ENCODE results near the gene MAP3K9.

Gene MAP3K9

GRCh38 chr14:70808416-70809224 lies 693 bp downstream of the MAP3K9 start:
- peaks cover 70% of the 10 kb centered on the region for H3K36me3 ChIP-seq (ENCODE audit: low read depth)
- DNase-seq (ENCODE audit: low spot score): peak; percentile 80
- H3K4me3 ChIP-seq (ENCODE audit: severe bottlenecking): peak overlapping the region; percentile 76
- H3K4me1 ChIP-seq (ENCODE audit: insufficient read depth, poor library complexity, severe bottlenecking): peaks cover 35% of the 10 kb centered on the region
- H3K27ac ChIP-seq (ENCODE audit: poor library complexity, severe bottlenecking): peak overlapping the region; percentile 81
- H3K27me3 ChIP-seq (ENCODE audit: insufficient read depth, poor library complexity, severe bottlenecking): no peaks in the 10 kb centered on the region
- TF ChIP-seq CTCF (IDR thresholded peaks at IDR 0.05; ENCODE audit: poor library complexity, severe bottlenecking): no peak
- no peaks in the 10 kb centered on the region for H3K9me3 ChIP-seq (ENCODE audit: severe bottlenecking)
- ATAC-seq (ENCODE audit: low read depth): peak; percentile 4

DNA sequence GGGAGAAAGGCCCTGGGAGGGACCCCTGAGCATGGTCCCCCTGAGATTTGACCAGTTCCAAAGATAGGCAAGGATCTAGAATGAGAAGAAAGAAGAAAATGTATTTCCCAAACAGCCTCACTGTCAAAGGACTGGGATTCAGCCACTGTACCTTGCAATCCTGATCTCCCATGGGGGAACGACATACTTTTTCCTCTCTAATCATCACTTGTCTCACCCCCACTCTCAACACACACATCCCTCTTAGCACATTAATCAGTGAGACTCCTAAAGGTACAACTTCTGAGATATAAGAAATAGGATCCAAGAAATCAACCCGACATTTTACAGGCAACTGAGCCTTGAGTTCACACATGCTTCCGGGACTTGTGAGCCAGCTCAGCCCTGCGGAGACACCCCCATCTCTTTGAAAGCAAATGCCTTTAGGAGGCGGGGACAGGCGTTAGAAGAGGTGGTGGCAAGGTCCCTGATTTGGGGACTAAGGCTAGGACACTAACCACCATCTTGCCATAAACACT lies 1.4 kb downstream of the MAP3K9 start:
- DNase-seq (ENCODE audit: low spot score): no peak
- peak overlapping the region; percentile 81 for H3K27ac ChIP-seq (ENCODE audit: poor library complexity, severe bottlenecking)
- TF ChIP-seq CTCF (IDR thresholded peaks at IDR 0.05; ENCODE audit: poor library complexity, severe bottlenecking): no peak

DNA sequence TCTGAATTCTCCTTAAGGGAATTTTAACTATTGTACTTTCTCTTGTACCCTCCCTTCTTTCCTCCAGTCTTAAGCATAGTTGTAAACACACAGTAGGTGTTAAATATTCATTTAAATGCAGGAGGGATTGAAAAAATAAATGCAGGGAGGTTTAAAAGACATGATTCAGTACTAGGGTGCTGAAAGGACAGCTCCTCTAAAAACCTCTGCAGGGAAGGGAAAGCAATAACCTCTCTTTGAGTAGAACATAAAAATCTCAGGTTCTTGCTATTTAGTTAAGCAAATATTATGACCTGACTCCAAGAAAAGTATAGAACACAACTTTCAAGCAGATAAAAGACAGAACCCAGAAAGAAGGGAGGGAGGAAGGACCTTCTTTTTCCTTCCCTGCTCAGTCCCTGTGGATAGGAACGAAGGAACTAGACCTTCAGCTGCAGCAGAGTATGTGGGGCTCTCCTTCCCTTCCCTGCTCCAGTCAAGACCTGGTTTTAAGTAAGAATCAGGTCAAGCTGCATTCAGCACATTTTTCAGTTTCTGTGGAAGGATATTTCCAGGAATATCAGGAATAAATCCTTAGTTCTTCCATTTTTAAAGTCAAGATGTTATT lies 4.7 kb downstream of the MAP3K9 start:
- Histone ChIP-seq H3K4me3 (ENCODE audit: severe bottlenecking) (no peak overlapping the region), H3K27me3 (ENCODE audit: insufficient read depth, poor library complexity, severe bottlenecking) (no peaks in the 10 kb centered on the region), H3K9me3 (ENCODE audit: severe bottlenecking) (no peaks in the 10 kb centered on the region), H3K4me1 (ENCODE audit: insufficient read depth, poor library complexity, severe bottlenecking) (peaks cover 52% of the 10 kb centered on the region), H3K27ac (ENCODE audit: poor library complexity, severe bottlenecking) (no peak overlapping the region), H3K36me3 (ENCODE audit: low read depth) (peaks cover 81% of the 10 kb centered on the region)
- DNase-seq (ENCODE audit: low spot score) (no peak), ATAC-seq (ENCODE audit: low read depth) (no peak)
- no peak for TF ChIP-seq CTCF (IDR thresholded peaks at IDR 0.05; ENCODE audit: poor library complexity, severe bottlenecking)

More for the DNA sequence above, 1.4 kb downstream of the MAP3K9 start:
- Histone ChIP-seq H3K36me3 (ENCODE audit: low read depth) (peaks cover 75% of the 10 kb centered on the region), H3K9me3 (ENCODE audit: severe bottlenecking) (no peaks in the 10 kb centered on the region), H3K4me1 (ENCODE audit: insufficient read depth, poor library complexity, severe bottlenecking) (peaks cover 37% of the 10 kb centered on the region), H3K4me3 (ENCODE audit: severe bottlenecking) (peak overlapping the region; percentile 76), H3K27me3 (ENCODE audit: insufficient read depth, poor library complexity, severe bottlenecking) (no peaks in the 10 kb centered on the region)
- no peak for ATAC-seq (ENCODE audit: low read depth)

- Histone ChIP-seq H3K9me3 (ENCODE audit: severe bottlenecking) (no peaks in the 10 kb centered on the region), H3K4me1 (ENCODE audit: insufficient read depth, poor library complexity, severe bottlenecking) (peaks cover 56% of the 10 kb centered on the region), H3K27me3 (ENCODE audit: insufficient read depth, poor library complexity, severe bottlenecking) (no peaks in the 10 kb centered on the region), H3K36me3 (ENCODE audit: low read depth) (peaks cover 92% of the 10 kb centered on the region), H3K27ac (ENCODE audit: poor library complexity, severe bottlenecking) (no peak overlapping the region), H3K4me3 (ENCODE audit: severe bottlenecking) (no peak overlapping the region)
- ATAC-seq (ENCODE audit: low read depth): no peak
- no peak for DNase-seq (ENCODE audit: low spot score)
- no peak for TF ChIP-seq CTCF (IDR thresholded peaks at IDR 0.05; ENCODE audit: poor library complexity, severe bottlenecking)
These were observed 5.7 kb downstream of the MAP3K9 start for GRCh38 chr14:70803321-70804310.
